ENCODE measurements around the gene CCDC88B. TPM values are rescaled to one million over a fixed set of nuclear protein-coding genes. Genes with fewer than 3 reads are reported as not detected.

Gene CCDC88B
- total RNA-seq, 2 donors from 2014 or later = 8.8 to 16.2 TPM

GRCh38 chr11:64383580-64383979 lies 43.6 kb downstream of the CCDC88B start:
- no peak for ATAC-seq
- Histone ChIP-seq H3K27ac (no peak overlapping the region), H3K27me3 (no peaks in the 10 kb centered on the region), H3K4me3 (no peak overlapping the region), H3K4me1 (peaks cover 16% of the 10 kb centered on the region), H3K36me3 (replicated peaks in 1 of 2; ENCODE audit: insufficient read depth in 1 of 2, low read depth in 2 of 2) (no peaks in the 10 kb centered on the region), H3K9me3 (no peaks in the 10 kb centered on the region)
- intact Hi-C loops (cut with DNase I) = no loop called here
- TF ChIP-seq POLR2A (IDR thresholded peaks at IDR 0.05) = no peak
- TF ChIP-seq, protein P1, sequence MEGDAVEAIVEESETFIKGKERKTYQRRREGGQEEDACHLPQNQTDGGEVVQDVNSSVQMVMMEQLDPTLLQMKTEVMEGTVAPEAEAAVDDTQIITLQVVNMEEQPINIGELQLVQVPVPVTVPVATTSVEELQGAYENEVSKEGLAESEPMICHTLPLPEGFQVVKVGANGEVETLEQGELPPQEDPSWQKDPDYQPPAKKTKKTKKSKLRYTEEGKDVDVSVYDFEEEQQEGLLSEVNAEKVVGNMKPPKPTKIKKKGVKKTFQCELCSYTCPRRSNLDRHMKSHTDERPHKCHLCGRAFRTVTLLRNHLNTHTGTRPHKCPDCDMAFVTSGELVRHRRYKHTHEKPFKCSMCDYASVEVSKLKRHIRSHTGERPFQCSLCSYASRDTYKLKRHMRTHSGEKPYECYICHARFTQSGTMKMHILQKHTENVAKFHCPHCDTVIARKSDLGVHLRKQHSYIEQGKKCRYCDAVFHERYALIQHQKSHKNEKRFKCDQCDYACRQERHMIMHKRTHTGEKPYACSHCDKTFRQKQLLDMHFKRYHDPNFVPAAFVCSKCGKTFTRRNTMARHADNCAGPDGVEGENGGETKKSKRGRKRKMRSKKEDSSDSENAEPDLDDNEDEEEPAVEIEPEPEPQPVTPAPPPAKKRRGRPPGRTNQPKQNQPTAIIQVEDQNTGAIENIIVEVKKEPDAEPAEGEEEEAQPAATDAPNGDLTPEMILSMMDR (IDR thresholded peaks at IDR 0.05) = no peak
- 40 to 69% methylated on average over 1 of the region's 2 CpGs for WGBS, 2 donors
- no peak for DNase-seq

GRCh38 chr11:64384028-64384737 lies 44.2 kb downstream of the CCDC88B start:
- Histone ChIP-seq H3K27ac (no peak overlapping the region), H3K9me3 (no peaks in the 10 kb centered on the region), H3K36me3 (replicated peaks in 1 of 2; ENCODE audit: insufficient read depth in 1 of 2, low read depth in 2 of 2) (no peaks in the 10 kb centered on the region), H3K27me3 (no peaks in the 10 kb centered on the region), H3K4me1 (peaks cover 13% of the 10 kb centered on the region), H3K4me3 (no peak overlapping the region)
- intact Hi-C loops (cut with DNase I) = no loop called here
- 46 to 49% methylated on average over 13 to 17 of the region's 17 CpGs for WGBS, 2 donors
- ATAC-seq (peak; percentile 80), DNase-seq (peak; percentile 46 to 69 (median 66))
- TF ChIP-seq POLR2A (IDR thresholded peaks at IDR 0.05) = no peak
- TF ChIP-seq, protein P1 (IDR thresholded peaks at IDR 0.05) = no peak

DNA sequence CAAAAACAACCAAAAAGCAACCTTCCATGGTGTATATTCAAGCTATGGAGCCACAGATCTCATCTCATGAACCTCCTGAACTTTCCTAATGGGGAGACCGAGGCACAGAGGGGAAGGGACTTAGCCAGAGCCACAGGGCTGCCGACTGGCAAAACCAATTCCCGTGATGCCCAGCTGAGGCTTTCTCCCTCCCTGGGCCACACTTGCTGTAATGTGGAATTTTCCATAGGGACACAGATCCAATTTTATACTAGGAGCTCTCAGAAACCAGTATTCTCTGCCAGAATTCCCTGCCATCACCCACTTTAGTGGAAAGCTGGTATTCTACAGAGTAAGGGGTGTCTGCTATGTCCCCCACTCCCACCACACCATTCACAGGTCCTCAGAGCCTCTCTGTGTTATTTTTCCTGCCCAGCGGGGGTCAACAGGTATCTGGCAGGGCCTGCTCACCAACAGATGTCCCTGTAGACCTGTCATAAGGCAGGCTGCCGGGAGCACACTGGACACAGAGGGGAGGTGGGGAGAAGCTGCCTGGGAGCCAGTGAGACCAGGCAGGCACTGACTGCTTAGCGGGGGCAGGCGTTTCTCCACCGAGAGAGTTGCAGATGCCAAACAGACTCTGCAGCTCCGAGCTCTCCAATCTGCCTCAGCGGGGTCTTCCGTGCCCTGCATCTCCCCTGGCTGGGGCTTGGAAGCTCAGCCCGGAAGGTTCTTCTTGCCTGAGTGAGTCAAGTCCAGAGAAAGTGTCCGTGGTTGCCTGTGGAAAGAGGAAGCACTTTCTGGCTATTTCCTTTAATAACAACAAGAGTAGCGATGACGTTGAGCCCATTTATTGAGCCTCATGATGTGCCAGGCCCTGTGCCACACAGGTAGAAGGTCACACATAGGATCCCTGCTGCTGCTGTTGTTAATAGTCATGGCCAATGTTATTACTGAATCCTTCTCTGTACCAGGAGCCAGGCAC lies 45.3 kb downstream of the CCDC88B start:
- peak in 1 of 4 donors; percentile 32 for DNase-seq
- TF ChIP-seq, protein P1 (IDR thresholded peaks at IDR 0.05) = no peak
- TF ChIP-seq POLR2A (IDR thresholded peaks at IDR 0.05) = no peak
- ATAC-seq = no peak
- Histone ChIP-seq H3K27ac (no peak overlapping the region), H3K4me3 (no peak overlapping the region), H3K36me3 (replicated peaks in 1 of 2; ENCODE audit: insufficient read depth in 1 of 2, low read depth in 2 of 2) (no peaks in the 10 kb centered on the region), H3K9me3 (no peaks in the 10 kb centered on the region), H3K4me1 (peaks cover 13% of the 10 kb centered on the region), H3K27me3 (no peaks in the 10 kb centered on the region)
- 76% methylated on average over 8 to 15 of the region's 15 CpGs for WGBS, 2 donors
- intact Hi-C loops (cut with DNase I) = no loop called here

DNA sequence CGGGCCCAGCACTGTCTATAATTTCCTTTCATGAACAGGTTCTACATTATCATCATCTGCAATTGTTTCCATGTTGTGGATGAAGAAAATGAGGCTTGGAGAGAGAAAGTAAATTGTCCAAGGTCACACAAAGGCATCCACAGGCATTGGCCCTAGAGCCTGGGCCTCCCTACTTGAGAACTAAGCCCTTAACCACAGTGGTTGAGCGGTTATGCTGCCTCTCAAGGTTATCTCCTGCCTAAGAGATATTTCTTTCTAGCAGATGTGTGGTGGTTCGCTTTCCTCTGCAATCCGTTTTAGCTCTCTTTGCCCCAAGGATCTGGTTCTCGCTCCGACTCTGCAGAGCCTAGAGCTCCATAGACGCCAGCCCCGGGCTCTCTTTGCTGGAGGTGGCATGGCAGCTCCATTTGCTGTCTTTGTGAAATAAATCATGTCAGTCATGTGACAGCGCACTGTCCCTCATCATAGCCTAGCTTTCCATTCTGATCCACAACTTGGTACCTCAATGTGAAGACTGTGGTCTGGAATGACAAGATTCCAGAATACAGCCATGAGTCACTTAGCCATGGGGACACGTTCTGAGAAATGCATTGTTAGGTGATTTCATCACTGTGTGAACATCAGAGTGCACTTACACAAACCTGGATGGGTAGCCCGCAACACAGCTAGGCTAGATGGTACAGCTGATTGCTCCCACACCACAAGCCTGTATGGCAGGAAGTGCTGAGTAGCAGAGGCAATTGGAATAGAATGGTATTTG lies 46.1 kb downstream of the CCDC88B start:
- no peak overlapping the region for H3K4me3 ChIP-seq
- no peak for DNase-seq
- peaks cover 13% of the 10 kb centered on the region for H3K4me1 ChIP-seq
- H3K9me3 ChIP-seq = no peaks in the 10 kb centered on the region
- 80 to 84% methylated on average over 11 of the region's 11 CpGs for WGBS, 2 donors
- H3K27me3 ChIP-seq = no peaks in the 10 kb centered on the region
- no peak for TF ChIP-seq POLR2A (IDR thresholded peaks at IDR 0.05)
- TF ChIP-seq, protein P1 (IDR thresholded peaks at IDR 0.05) = no peak
- H3K36me3 ChIP-seq (replicated peaks in 1 of 2; ENCODE audit: insufficient read depth in 1 of 2, low read depth in 2 of 2) = no peaks in the 10 kb centered on the region
- intact Hi-C loops (cut with DNase I) = no loop called here
- no peak overlapping the region for H3K27ac ChIP-seq
- no peak for ATAC-seq

Data from body of pancreas (tissue), 4 donors.